ENCODE data around the gene NECTIN1.

NECTIN1 gene

GRCh38 chr11:119709171-119709570 is 19.8 kb downstream of the NECTIN1 start:
- H3K27ac ChIP-seq = no peak overlapping the region
- no peaks in the 10 kb centered on the region for H3K36me3 ChIP-seq (ENCODE audit: insufficient read depth, low read length)
- H3K4me3 ChIP-seq = no peak overlapping the region
- TF ChIP-seq EZH2 (IDR thresholded peaks at IDR 0.05) (no peak), FOXP2 (optimal IDR thresholded peaks at IDR 0.05; ENCODE audit: control extremely low read depth, extremely low read length, insufficient read depth) (no peak), POLR2AphosphoS5 (IDR thresholded peaks at IDR 0.05; ENCODE audit: borderline replicate concordance, low read depth, low read length) (no peak)
- no peak overlapping the region for H3K9ac ChIP-seq (ENCODE audit: insufficient read length)
- DNase-seq (ENCODE audit: low read depth, low spot score) = no peak
- no peaks in the 10 kb centered on the region for H3K9me3 ChIP-seq (ENCODE audit: low read depth, low read length)

- Histone ChIP-seq H3K27ac (no peak overlapping the region), H3K9me3 (ENCODE audit: low read depth, low read length) (no peaks in the 10 kb centered on the region), H3K36me3 (ENCODE audit: insufficient read depth, low read length) (no peaks in the 10 kb centered on the region), H3K9ac (ENCODE audit: insufficient read length) (no peak overlapping the region), H3K4me3 (no peak overlapping the region)
- TF ChIP-seq FOXP2 (optimal IDR thresholded peaks at IDR 0.05; ENCODE audit: control extremely low read depth, extremely low read length, insufficient read depth) = no peak
- no peak for TF ChIP-seq POLR2AphosphoS5 (IDR thresholded peaks at IDR 0.05; ENCODE audit: borderline replicate concordance, low read depth, low read length)
- no peak for TF ChIP-seq EZH2 (IDR thresholded peaks at IDR 0.05)
- no peak for DNase-seq (ENCODE audit: low read depth, low spot score)
Observed at GRCh38 chr11:119708384-119708783, 20.6 kb downstream of the NECTIN1 start.

- TF ChIP-seq FOXP2 (optimal IDR thresholded peaks at IDR 0.05; ENCODE audit: control extremely low read depth, extremely low read length, insufficient read depth) = no peak
- no peak for TF ChIP-seq EZH2 (IDR thresholded peaks at IDR 0.05)
- no peak for TF ChIP-seq POLR2AphosphoS5 (IDR thresholded peaks at IDR 0.05; ENCODE audit: borderline replicate concordance, low read depth, low read length)
- H3K4me3 ChIP-seq = no peak overlapping the region
- DNase-seq (ENCODE audit: low read depth, low spot score) = no peak
Observed at GRCh38 chr11:119706887-119707286, 22.1 kb downstream of the NECTIN1 start.

GRCh38 chr11:119706029-119706428 is 23.0 kb downstream of the NECTIN1 start:
- no peak for DNase-seq (ENCODE audit: low read depth, low spot score)
- no peak overlapping the region for H3K9ac ChIP-seq (ENCODE audit: insufficient read length)
- no peak overlapping the region for H3K27ac ChIP-seq
- no peaks in the 10 kb centered on the region for H3K36me3 ChIP-seq (ENCODE audit: insufficient read depth, low read length)
- TF ChIP-seq POLR2AphosphoS5 (IDR thresholded peaks at IDR 0.05; ENCODE audit: borderline replicate concordance, low read depth, low read length) = no peak
- TF ChIP-seq EZH2 (IDR thresholded peaks at IDR 0.05) = no peak
- TF ChIP-seq FOXP2 (optimal IDR thresholded peaks at IDR 0.05; ENCODE audit: control extremely low read depth, extremely low read length, insufficient read depth) = no peak
- no peaks in the 10 kb centered on the region for H3K9me3 ChIP-seq (ENCODE audit: low read depth, low read length)
- H3K4me3 ChIP-seq = no peak overlapping the region

More at GRCh38 chr11:119706887-119707286, 22.1 kb downstream of the NECTIN1 start:
- Histone ChIP-seq H3K9ac (ENCODE audit: insufficient read length) (no peak overlapping the region), H3K27ac (no peak overlapping the region), H3K9me3 (ENCODE audit: low read depth, low read length) (no peaks in the 10 kb centered on the region), H3K36me3 (ENCODE audit: insufficient read depth, low read length) (no peaks in the 10 kb centered on the region)

GRCh38 chr11:119705362-119705761 is 23.6 kb downstream of the NECTIN1 start:
- TF ChIP-seq POLR2AphosphoS5 (IDR thresholded peaks at IDR 0.05; ENCODE audit: borderline replicate concordance, low read depth, low read length) (no peak), EZH2 (IDR thresholded peaks at IDR 0.05) (no peak), FOXP2 (optimal IDR thresholded peaks at IDR 0.05; ENCODE audit: control extremely low read depth, extremely low read length, insufficient read depth) (no peak)
- H3K9ac ChIP-seq (ENCODE audit: insufficient read length) = no peak overlapping the region
- H3K4me3 ChIP-seq = no peak overlapping the region
- H3K9me3 ChIP-seq (ENCODE audit: low read depth, low read length) = no peaks in the 10 kb centered on the region
- no peak for DNase-seq (ENCODE audit: low read depth, low spot score)
- no peak overlapping the region for H3K27ac ChIP-seq
- no peaks in the 10 kb centered on the region for H3K36me3 ChIP-seq (ENCODE audit: insufficient read depth, low read length)

GRCh38 chr11:119704849-119705248 is 24.2 kb downstream of the NECTIN1 start:
- H3K9ac ChIP-seq (ENCODE audit: insufficient read length) = no peak overlapping the region
- H3K9me3 ChIP-seq (ENCODE audit: low read depth, low read length) = no peaks in the 10 kb centered on the region
- no peak overlapping the region for H3K4me3 ChIP-seq
- no peak for TF ChIP-seq POLR2AphosphoS5 (IDR thresholded peaks at IDR 0.05; ENCODE audit: borderline replicate concordance, low read depth, low read length)
- no peak for TF ChIP-seq EZH2 (IDR thresholded peaks at IDR 0.05)
- TF ChIP-seq FOXP2 (optimal IDR thresholded peaks at IDR 0.05; ENCODE audit: control extremely low read depth, extremely low read length, insufficient read depth) = no peak
- no peak overlapping the region for H3K27ac ChIP-seq
- DNase-seq (ENCODE audit: low read depth, low spot score) = no peak
- no peaks in the 10 kb centered on the region for H3K36me3 ChIP-seq (ENCODE audit: insufficient read depth, low read length)

- no peak for DNase-seq (ENCODE audit: low read depth, low spot score)
- TF ChIP-seq FOXP2 (optimal IDR thresholded peaks at IDR 0.05; ENCODE audit: control extremely low read depth, extremely low read length, insufficient read depth) (no peak), EZH2 (IDR thresholded peaks at IDR 0.05) (no peak), POLR2AphosphoS5 (IDR thresholded peaks at IDR 0.05; ENCODE audit: borderline replicate concordance, low read depth, low read length) (no peak)
- no peaks in the 10 kb centered on the region for H3K9me3 ChIP-seq (ENCODE audit: low read depth, low read length)
- no peak overlapping the region for H3K4me3 ChIP-seq
- H3K27ac ChIP-seq = no peak overlapping the region
- H3K9ac ChIP-seq (ENCODE audit: insufficient read length) = no peak overlapping the region
- no peaks in the 10 kb centered on the region for H3K36me3 ChIP-seq (ENCODE audit: insufficient read depth, low read length)
Observed at GRCh38 chr11:119701591-119702549, 27.1 kb downstream of the NECTIN1 start.

GRCh38 chr11:119700536-119701346 is 28.3 kb downstream of the NECTIN1 start:
- Histone ChIP-seq H3K9me3 (ENCODE audit: low read depth, low read length) (no peaks in the 10 kb centered on the region), H3K4me3 (no peak overlapping the region), H3K27ac (no peak overlapping the region), H3K9ac (ENCODE audit: insufficient read length) (no peak overlapping the region), H3K36me3 (ENCODE audit: insufficient read depth, low read length) (no peaks in the 10 kb centered on the region)
- no peak for DNase-seq (ENCODE audit: low read depth, low spot score)
- TF ChIP-seq EZH2 (IDR thresholded peaks at IDR 0.05) (no peak), FOXP2 (optimal IDR thresholded peaks at IDR 0.05; ENCODE audit: control extremely low read depth, extremely low read length, insufficient read depth) (no peak), POLR2AphosphoS5 (IDR thresholded peaks at IDR 0.05; ENCODE audit: borderline replicate concordance, low read depth, low read length) (no peak)

Data from SK-N-MC (cell line).